HepG2 (cell line): ENCODE results near the gene VWA7. TPM values are rescaled to one million over a fixed set of nuclear protein-coding genes. Genes with fewer than 3 reads are reported as not detected.
A peak's percentile ranks its signal among the peaks of the same experiment; 100 is the strongest.

Experiments
- CBX2 ChIP-seq, 2 experiments: fragments of 200-600 bp in 1 of 2; sonication (generic); formaldehyde crosslinking in 1 of 2; IDR thresholded peaks; 2 replicates each; pipeline versions ENCODE4 v1.7.0 to v1.8.1; 2018 to 2022; ENCODE audit warnings: low read depth in 2 of 2, low read length in 1 of 2, mild to moderate bottlenecking in 1 of 2, missing genetic modification reagents in 1 of 2
- HNRNPL ChIP-seq: fragments of 200-400 bp; formaldehyde crosslinking; IDR thresholded peaks from 2 replicates; pipeline ENCODE4 v1.6.1; 2017; ENCODE audit warnings: mild to moderate bottlenecking, low read depth, low read length
- JUNB ChIP-seq: sonication (generic); formaldehyde crosslinking; IDR thresholded peaks from 2 replicates; pipeline ENCODE4 v1.8.0; 2022; ENCODE audit warnings: missing genetic modification reagents, mild to moderate bottlenecking, borderline replicate concordance
- MAFF ChIP-seq: IDR thresholded peaks from 2 replicates; pipeline ENCODE4 v1.6.1; 2011; ENCODE audit warnings: low read depth, low read length, improper control_type of control experiment
- RBFOX2 ChIP-seq: fragments of 200-400 bp; formaldehyde crosslinking; IDR thresholded peaks from 2 replicates; pipeline ENCODE4 v1.6.1; 2017; ENCODE audit warnings: low read depth, mild to moderate bottlenecking, low read length
- RXRB ChIP-seq: IDR thresholded peaks from 2 replicates; pipeline ENCODE4 v1.6.1; 2016; ENCODE audit warnings: borderline replicate concordance, missing genetic modification reagents, missing compliant biosample characterization
- THYN1 ChIP-seq: sonication (generic); formaldehyde crosslinking; IDR thresholded peaks from 2 replicates; pipeline ENCODE4 v1.8.1; 2023; ENCODE audit warnings: low read depth, mild to moderate bottlenecking, moderate library complexity, missing genetic modification reagents, borderline replicate concordance
- ZBTB1 ChIP-seq: sonication (generic); formaldehyde crosslinking; IDR thresholded peaks from 2 replicates; pipeline ENCODE4 v1.4.0; 2020; ENCODE audit warnings: missing genetic modification reagents, borderline replicate concordance
- ZFP1 ChIP-seq: IDR thresholded peaks from 2 replicates; pipeline ENCODE4 v1.6.1; 2016
- ZFP90 ChIP-seq: sonication (generic); formaldehyde crosslinking; IDR thresholded peaks from 2 replicates; pipeline ENCODE4 v1.8.0; 2022; ENCODE audit warnings: missing genetic modification reagents, mild to moderate bottlenecking, inconsistent platforms, borderline replicate concordance
- ZNF225 ChIP-seq: sonication (generic); formaldehyde crosslinking; IDR thresholded peaks from 2 replicates; pipeline ENCODE4 v1.4.0; 2020; ENCODE audit warnings: mild to moderate bottlenecking, missing genetic modification reagents
- ZNF792 ChIP-seq: IDR thresholded peaks from 2 replicates; pipeline ENCODE4 v1.6.1; 2016
- ZNF839 ChIP-seq: sonication (generic); formaldehyde crosslinking; IDR thresholded peaks from 2 replicates; pipeline ENCODE4 v1.4.0; 2020; ENCODE audit warnings: missing genetic modification reagents, mild to moderate bottlenecking, borderline replicate concordance
- ZNF841 ChIP-seq: sonication (generic); formaldehyde crosslinking; IDR thresholded peaks from 2 replicates; pipeline ENCODE4 v1.8.1; 2023; ENCODE audit warnings: missing genetic modification reagents, borderline replicate concordance
- ZSCAN21 ChIP-seq: sonication (generic); formaldehyde crosslinking; IDR thresholded peaks from 2 replicates; pipeline ENCODE4 v1.8.0; 2022; ENCODE audit warnings: mild to moderate bottlenecking, missing genetic modification reagents, moderate library complexity, borderline replicate concordance
- polyA plus RNA-seq, 8 experiments: library from polyadenylated mRNA; depleted of rRNA in 3 of 8; stranded (reverse) in 7 of 8; unstranded in 1 of 8; fragments of >200 nt; fragmentation: Illumina TruSeq in 4 of 8; extraction: Trizol in 4 of 8; gene quantifications; 2 replicates each; pipeline versions ENCODE4 v1.2.1 to v1.2.3, GENCODE V29; 2011 to 2016; ENCODE audit warnings: low read depth in 4 of 8, missing spikeins in 1 of 8, mixed read lengths in 1 of 8; ENCODE audit not compliant: insufficient read depth in 1 of 8
- total RNA-seq, 5 experiments: library from RNA; depleted of rRNA; stranded (reverse); fragments of >200 nt; fragmentation: Illumina TruSeq; extraction: Trizol; gene quantifications; 2 replicates each; pipeline ENCODE4 v1.2.3, GENCODE V29; 2016; ENCODE audit warnings: low read depth in 1 of 5
- TF ChIP-seq, protein P1 (sequence below): sonication (generic); formaldehyde crosslinking; IDR thresholded peaks from 2 replicates; pipeline ENCODE4 v1.5.1; 2020; ENCODE audit warnings: mild to moderate bottlenecking, missing genetic modification reagents, moderate library complexity
- TF ChIP-seq, protein P2 (sequence below): sonication (generic); formaldehyde crosslinking; IDR thresholded peaks from 2 replicates; pipeline ENCODE4 v1.5.0; 2020; ENCODE audit warnings: missing genetic modification reagents, mild to moderate bottlenecking, borderline replicate concordance
- TF ChIP-seq, protein P3 (sequence below): sonication (generic); formaldehyde crosslinking; IDR thresholded peaks from 2 replicates; pipeline ENCODE4 v1.4.0; 2020; ENCODE audit warnings: missing genetic modification reagents, borderline replicate concordance
- TF ChIP-seq, protein P4 (sequence below): sonication (generic); formaldehyde crosslinking; IDR thresholded peaks from 2 replicates; pipeline ENCODE4 v1.5.0; 2020; ENCODE audit warnings: missing genetic modification reagents, mild to moderate bottlenecking, borderline replicate concordance

VWA7 gene
- total and polyA plus RNA-seq, 2 of the 13 experiments (the other 11 are each of a cell fraction or from before 2014, with no cell fraction given) = 0.86 to 3.3 TPM

DNA sequence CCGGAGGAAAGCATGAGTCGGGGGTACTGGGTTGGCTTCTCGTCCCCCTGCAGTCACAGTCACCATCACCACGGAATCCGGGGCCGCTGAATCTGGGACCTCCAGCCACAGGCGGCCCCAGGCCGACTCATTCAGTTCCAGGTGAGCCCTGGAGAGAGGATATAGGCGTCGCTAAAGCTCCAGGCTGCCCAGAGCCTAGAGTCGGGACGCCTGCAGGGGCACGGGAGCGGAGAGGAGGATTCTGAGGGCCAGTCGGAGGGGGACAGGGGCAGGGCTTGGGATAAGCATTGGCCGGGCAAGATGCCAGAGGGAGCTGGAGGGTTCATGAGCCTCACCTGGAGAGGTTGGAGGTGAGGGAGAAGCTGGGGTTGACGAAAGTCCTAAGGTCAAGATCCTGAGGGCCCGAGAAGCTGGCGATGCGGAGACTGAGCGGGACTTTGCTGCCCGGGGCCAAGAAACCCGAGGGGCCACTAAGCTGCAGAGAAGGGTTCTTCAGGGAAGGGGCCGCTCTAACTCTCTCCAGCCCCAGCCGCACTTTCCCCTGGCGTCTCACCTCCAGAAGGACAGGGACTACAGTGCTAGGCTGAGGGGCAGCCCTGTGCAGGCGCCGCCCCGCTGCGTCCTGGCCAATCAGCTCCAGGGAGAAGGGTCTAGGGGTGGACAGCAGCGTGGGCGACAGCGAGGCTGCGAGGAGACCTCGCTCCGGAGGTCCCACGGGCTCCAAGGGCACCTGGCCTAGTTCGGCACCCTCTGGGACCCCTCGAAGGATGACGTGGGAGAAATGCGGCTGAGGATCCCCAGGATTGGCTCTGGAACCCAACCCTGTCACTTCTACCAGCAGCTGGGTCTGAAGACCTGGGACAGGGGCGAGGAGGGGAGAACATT is 11.0 kb downstream of the VWA7 start (continued):
- TF ChIP-seq, protein P1, sequence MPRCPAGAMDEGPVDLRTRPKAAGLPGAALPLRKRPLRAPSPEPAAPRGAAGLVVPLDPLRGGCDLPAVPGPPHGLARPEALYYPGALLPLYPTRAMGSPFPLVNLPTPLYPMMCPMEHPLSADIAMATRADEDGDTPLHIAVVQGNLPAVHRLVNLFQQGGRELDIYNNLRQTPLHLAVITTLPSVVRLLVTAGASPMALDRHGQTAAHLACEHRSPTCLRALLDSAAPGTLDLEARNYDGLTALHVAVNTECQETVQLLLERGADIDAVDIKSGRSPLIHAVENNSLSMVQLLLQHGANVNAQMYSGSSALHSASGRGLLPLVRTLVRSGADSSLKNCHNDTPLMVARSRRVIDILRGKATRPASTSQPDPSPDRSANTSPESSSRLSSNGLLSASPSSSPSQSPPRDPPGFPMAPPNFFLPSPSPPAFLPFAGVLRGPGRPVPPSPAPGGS (CRISPR knock-in tag) = peak; percentile 98
- TF ChIP-seq ZNF792 (CRISPR knock-in tag) (no peak), CBX2 (IDR thresholded peaks at IDR 0.05; ENCODE audit: low read depth, low read length) (no peak), CBX2 (CRISPR knock-in tag; IDR thresholded peaks at IDR 0.05; ENCODE audit: low read depth) (no peak), ZFP1 (no peak), MAFF (no peak), ZNF225 (CRISPR knock-in tag) (0 out of 2 replicates have a peak, but pooled peaks have one; percentile 33), RBFOX2 (peak; percentile 69), ZNF839 (CRISPR knock-in tag) (0 out of 2 replicates have a peak, but pooled peaks have one; percentile 59), THYN1 (CRISPR knock-in tag) (no peak), RXRB (CRISPR knock-in tag) (0 out of 2 replicates have a peak, but pooled peaks have one; percentile 31), ZSCAN21 (CRISPR knock-in tag) (no peak; the same call in 1 of the 2 replicates), JUNB (CRISPR knock-in tag) (no peak), ZNF841 (CRISPR knock-in tag) (no peak), HNRNPL (no peak), ZBTB1 (CRISPR knock-in tag) (no peak), ZFP90 (CRISPR knock-in tag) (no peak)
- TF ChIP-seq, protein P2, sequence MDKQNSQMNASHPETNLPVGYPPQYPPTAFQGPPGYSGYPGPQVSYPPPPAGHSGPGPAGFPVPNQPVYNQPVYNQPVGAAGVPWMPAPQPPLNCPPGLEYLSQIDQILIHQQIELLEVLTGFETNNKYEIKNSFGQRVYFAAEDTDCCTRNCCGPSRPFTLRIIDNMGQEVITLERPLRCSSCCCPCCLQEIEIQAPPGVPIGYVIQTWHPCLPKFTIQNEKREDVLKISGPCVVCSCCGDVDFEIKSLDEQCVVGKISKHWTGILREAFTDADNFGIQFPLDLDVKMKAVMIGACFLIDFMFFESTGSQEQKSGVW = no peak
- TF ChIP-seq, protein P3, sequence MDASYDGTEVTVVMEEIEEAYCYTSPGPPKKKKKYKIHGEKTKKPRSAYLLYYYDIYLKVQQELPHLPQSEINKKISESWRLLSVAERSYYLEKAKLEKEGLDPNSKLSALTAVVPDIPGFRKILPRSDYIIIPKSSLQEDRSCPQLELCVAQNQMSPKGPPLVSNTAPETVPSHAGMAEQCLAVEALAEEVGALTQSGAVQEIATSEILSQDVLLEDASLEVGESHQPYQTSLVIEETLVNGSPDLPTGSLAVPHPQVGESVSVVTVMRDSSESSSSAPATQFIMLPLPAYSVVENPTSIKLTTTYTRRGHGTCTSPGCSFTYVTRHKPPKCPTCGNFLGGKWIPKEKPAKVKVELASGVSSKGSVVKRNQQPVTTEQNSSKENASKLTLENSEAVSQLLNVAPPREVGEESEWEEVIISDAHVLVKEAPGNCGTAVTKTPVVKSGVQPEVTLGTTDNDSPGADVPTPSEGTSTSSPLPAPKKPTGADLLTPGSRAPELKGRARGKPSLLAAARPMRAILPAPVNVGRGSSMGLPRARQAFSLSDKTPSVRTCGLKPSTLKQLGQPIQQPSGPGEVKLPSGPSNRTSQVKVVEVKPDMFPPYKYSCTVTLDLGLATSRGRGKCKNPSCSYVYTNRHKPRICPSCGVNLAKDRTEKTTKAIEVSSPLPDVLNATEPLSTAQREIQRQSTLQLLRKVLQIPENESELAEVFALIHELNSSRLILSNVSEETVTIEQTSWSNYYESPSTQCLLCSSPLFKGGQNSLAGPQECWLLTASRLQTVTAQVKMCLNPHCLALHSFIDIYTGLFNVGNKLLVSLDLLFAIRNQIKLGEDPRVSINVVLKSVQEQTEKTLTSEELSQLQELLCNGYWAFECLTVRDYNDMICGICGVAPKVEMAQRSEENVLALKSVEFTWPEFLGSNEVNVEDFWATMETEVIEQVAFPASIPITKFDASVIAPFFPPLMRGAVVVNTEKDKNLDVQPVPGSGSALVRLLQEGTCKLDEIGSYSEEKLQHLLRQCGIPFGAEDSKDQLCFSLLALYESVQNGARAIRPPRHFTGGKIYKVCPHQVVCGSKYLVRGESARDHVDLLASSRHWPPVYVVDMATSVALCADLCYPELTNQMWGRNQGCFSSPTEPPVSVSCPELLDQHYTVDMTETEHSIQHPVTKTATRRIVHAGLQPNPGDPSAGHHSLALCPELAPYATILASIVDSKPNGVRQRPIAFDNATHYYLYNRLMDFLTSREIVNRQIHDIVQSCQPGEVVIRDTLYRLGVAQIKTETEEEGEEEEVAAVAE (CRISPR knock-in tag) = no peak
- TF ChIP-seq, protein P4, sequence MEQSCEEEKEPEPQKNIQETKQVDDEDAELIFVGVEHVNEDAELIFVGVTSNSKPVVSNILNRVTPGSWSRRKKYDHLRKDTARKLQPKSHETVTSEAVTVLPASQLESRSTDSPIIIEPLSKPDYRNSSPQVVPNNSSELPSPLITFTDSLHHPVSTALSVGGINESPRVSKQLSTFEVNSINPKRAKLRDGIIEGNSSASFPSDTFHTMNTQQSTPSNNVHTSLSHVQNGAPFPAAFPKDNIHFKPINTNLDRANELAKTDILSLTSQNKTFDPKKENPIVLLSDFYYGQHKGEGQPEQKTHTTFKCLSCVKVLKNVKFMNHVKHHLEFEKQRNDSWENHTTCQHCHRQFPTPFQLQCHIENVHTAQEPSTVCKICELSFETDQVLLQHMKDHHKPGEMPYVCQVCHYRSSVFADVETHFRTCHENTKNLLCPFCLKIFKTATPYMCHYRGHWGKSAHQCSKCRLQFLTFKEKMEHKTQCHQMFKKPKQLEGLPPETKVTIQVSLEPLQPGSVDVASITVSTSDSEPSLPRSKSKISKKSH (CRISPR knock-in tag) = peak; percentile 37; the same call in 1 of the 2 replicates
